SU-DHL-6 (cell line): ENCODE measurements around the gene RPTOR.

Source experiments
- EZH2phosphoT487 ChIP-seq: fragments of 200-600 bp; sonication (generic), shearing (Covaris generic); conservative IDR thresholded peaks from 2 replicates; pipeline ENCODE4 v1.6.1; 2018; ENCODE audit warnings: mild to moderate bottlenecking, antibody characterized with exemption, low read length, moderate library complexity, mixed read lengths
- TF ChIP-seq, protein P1 (sequence below): fragments of 200-600 bp; sonication (generic); IDR thresholded peaks from one replicate; pipeline ENCODE4 v1.5.1; 2017; ENCODE audit warnings: antibody characterized with exemption, mild to moderate bottlenecking, low read length, moderate library complexity; ENCODE audit not compliant: insufficient read depth, poor library complexity, severe bottlenecking

DNA sequence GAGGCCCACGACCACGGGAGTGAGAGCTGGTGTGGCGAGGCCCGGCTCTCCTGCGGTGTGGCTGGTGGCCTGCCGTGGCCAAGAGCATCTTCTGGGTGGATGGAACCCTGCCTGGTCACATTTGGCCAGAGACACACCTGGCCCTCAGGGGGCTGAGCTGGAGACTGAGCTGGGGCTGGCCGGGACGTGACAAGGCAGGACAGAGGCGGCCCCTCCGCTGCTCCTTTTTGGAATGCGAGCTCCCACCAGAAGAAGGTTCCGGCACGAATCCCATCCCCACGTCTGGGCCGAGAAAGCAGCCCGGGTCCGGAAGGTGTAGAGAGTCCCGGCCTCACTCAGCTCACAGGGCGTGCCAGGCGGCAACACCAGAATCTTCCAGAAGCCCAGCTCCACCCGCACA, 421.0 kb downstream of the RPTOR start:
- no peak for TF ChIP-seq EZH2phosphoT487
- TF ChIP-seq, protein P1, sequence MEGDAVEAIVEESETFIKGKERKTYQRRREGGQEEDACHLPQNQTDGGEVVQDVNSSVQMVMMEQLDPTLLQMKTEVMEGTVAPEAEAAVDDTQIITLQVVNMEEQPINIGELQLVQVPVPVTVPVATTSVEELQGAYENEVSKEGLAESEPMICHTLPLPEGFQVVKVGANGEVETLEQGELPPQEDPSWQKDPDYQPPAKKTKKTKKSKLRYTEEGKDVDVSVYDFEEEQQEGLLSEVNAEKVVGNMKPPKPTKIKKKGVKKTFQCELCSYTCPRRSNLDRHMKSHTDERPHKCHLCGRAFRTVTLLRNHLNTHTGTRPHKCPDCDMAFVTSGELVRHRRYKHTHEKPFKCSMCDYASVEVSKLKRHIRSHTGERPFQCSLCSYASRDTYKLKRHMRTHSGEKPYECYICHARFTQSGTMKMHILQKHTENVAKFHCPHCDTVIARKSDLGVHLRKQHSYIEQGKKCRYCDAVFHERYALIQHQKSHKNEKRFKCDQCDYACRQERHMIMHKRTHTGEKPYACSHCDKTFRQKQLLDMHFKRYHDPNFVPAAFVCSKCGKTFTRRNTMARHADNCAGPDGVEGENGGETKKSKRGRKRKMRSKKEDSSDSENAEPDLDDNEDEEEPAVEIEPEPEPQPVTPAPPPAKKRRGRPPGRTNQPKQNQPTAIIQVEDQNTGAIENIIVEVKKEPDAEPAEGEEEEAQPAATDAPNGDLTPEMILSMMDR = no peak
